Muscle of leg (tissue), 11 donors: ENCODE data around the gene GDAP1L1. TPM values are rescaled to one million over a fixed set of nuclear protein-coding genes. Genes with fewer than 3 reads are reported as not detected.

ENCODE experiments used
- DNase-seq: peaks from one replicate; pipeline ENCODE4 v3.0.0; 2013
- H3K27ac ChIP-seq: one replicate; pipeline ENCODE4 v1.5.1; 2013; ENCODE audit warnings: mild to moderate bottlenecking, low read length, control low read depth
- H3K27me3 ChIP-seq: one replicate; pipeline ENCODE4 v1.6.1; 2013; ENCODE audit warnings: low read length; ENCODE audit not compliant: control insufficient read depth, insufficient read depth
- H3K36me3 ChIP-seq: one replicate; pipeline ENCODE4 v1.6.1; 2013; ENCODE audit warnings: low read length; ENCODE audit not compliant: control insufficient read depth, insufficient read depth
- H3K4me1 ChIP-seq: one replicate; pipeline ENCODE4 v1.6.1; 2013; ENCODE audit warnings: low read length; ENCODE audit not compliant: control insufficient read depth, insufficient read depth
- H3K4me3 ChIP-seq: one replicate; pipeline ENCODE4 v1.5.1; 2013; ENCODE audit warnings: low read length, control low read depth
- H3K9me3 ChIP-seq: replicated peaks from 2 replicates; pipeline ENCODE4 v1.6.1; 2013; ENCODE audit warnings: low read depth, low read length; ENCODE audit not compliant: control insufficient read depth
- WGBS: methylation state at CpG from one replicate; pipeline ENCODE4 v1.1.5; 2013; ENCODE audit warnings: missing lambda C conversion rate; ENCODE audit not compliant: insufficient coverage; 5-methylcytosine and 5-hydroxymethylcytosine counted together
- polyA plus RNA-seq, 8 donors: library from polyadenylated mRNA; unstranded; fragments of 120-200 nt; gene quantifications; one replicate each; pipeline versions ENCODE4 v1.2.1 to v1.2.3, GENCODE V29; 2013; ENCODE audit warnings: inconsistent platforms in 1 of 8, low replicate concordance in 1 of 8; ENCODE audit not compliant: insufficient read length in 8 of 8, insufficient read depth in 1 of 8
- total RNA-seq: library from RNA; stranded (reverse); fragments of 120-200 nt; gene quantifications from one replicate; pipeline ENCODE4 v1.2.4, GENCODE V29; 2013

Gene GDAP1L1
- total and polyA plus RNA-seq, 9 donors, result 0.06 to 0.89 (median 0.24) TPM; not detected in 1

- no peak overlapping the region for H3K4me3 ChIP-seq
- DNase-seq, result no peak
- 78% methylated on average over 9 of the region's 11 CpGs for WGBS
- H3K9me3 ChIP-seq, result peaks cover 2% of the 10 kb centered on the region
- H3K27me3 ChIP-seq, result no peaks in the 10 kb centered on the region
- no peaks in the 10 kb centered on the region for H3K4me1 ChIP-seq
- H3K36me3 ChIP-seq, result no peaks in the 10 kb centered on the region
- no peak overlapping the region for H3K27ac ChIP-seq
Measured at GRCh38 chr20:44274303-44275017, 27.4 kb downstream of the GDAP1L1 start.

DNA sequence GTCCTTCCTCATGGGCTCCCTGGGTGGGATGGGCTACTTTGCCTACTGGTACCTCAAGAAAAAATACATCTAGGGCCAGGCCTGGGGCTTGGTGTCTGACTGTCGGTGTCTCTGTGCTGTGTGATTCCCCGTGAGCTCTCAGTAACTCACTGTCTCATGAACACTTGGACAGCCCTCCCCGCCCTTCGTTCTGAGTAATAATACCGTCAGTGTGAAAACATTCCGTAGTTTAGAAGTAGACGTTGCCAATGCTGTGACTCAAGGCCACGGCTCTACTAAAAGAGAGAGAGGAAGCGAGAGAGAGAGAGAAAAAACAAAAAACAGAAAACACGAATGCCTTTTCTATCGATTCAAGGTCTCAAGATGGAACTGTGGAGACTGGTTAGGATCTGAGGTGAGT, 32.1 kb downstream of the GDAP1L1 start:
- H3K4me1 ChIP-seq, result no peaks in the 10 kb centered on the region
- H3K27ac ChIP-seq, result no peak overlapping the region
- H3K36me3 ChIP-seq, result no peaks in the 10 kb centered on the region
- no peak for DNase-seq
- H3K27me3 ChIP-seq, result no peaks in the 10 kb centered on the region
- 86% methylated on average over 11 of the region's 11 CpGs for WGBS
- H3K4me3 ChIP-seq, result no peak overlapping the region
- no peaks in the 10 kb centered on the region for H3K9me3 ChIP-seq

GRCh38 chr20:44280387-44280786, 33.3 kb downstream of the GDAP1L1 start:
- no peaks in the 10 kb centered on the region for H3K4me1 ChIP-seq
- no peaks in the 10 kb centered on the region for H3K27me3 ChIP-seq
- H3K4me3 ChIP-seq, result no peak overlapping the region
- no peak overlapping the region for H3K27ac ChIP-seq
- DNase-seq, result no peak
- H3K9me3 ChIP-seq, result no peaks in the 10 kb centered on the region
- no peaks in the 10 kb centered on the region for H3K36me3 ChIP-seq
- no CpG with 5 or more reads among the region's 2 CpGs for WGBS

DNA sequence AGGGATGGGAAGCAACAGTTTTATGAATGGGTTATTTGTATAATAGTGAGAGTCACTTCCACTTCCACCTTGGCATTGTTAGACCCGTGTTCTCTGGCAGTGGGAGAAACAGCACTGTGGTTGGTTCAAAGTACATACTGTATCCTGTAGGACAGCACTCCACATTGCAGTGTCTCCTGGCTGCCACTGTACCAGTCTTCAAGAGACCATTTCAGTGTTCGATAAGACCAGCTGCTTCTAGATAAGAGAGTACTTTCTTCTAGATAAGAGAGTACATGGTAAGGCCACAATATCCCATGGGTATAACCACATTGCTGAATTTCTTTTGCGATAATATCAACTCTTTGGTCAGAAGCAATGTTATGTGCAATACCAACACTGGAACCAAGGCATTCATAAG, 35.1 kb downstream of the GDAP1L1 start:
- no peak overlapping the region for H3K27ac ChIP-seq
- H3K27me3 ChIP-seq, result no peaks in the 10 kb centered on the region
- no peaks in the 10 kb centered on the region for H3K9me3 ChIP-seq
- H3K4me3 ChIP-seq, result no peak overlapping the region
- no peak for DNase-seq
- WGBS, result no CpG with 5 or more reads among the region's 3 CpGs
- no peaks in the 10 kb centered on the region for H3K36me3 ChIP-seq
- H3K4me1 ChIP-seq, result no peaks in the 10 kb centered on the region

DNA sequence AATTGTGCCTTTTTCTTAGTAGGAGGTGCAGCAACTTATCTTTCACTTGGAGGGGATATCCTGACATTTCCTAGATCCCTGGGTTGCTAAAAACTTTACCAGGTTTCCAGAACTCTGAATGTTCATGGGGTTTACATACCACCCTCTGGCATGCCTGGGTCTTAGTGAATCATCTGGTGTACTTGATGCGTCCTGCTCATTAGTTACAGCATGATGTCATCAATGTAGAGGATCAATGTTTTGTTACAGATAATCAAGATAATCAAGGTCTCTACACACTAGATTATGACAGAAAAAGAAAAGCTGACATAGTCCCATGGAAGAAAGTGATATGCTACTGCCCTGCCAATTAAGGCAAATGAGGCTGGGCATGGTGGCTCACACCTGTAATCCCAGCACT, 36.9 kb downstream of the GDAP1L1 start:
- H3K4me3 ChIP-seq, result no peak overlapping the region
- H3K4me1 ChIP-seq, result no peaks in the 10 kb centered on the region
- H3K9me3 ChIP-seq, result no peaks in the 10 kb centered on the region
- no peaks in the 10 kb centered on the region for H3K36me3 ChIP-seq
- no peak for DNase-seq
- no CpG with 5 or more reads among the region's 1 CpG for WGBS
- H3K27ac ChIP-seq, result no peak overlapping the region
- no peaks in the 10 kb centered on the region for H3K27me3 ChIP-seq

GRCh38 chr20:44287272-44288097, 40.4 kb downstream of the GDAP1L1 start:
- WGBS, result 52% methylated on average over 3 of the region's 5 CpGs
- Histone ChIP-seq H3K4me1 (no peaks in the 10 kb centered on the region), H3K27me3 (no peaks in the 10 kb centered on the region), H3K36me3 (no peaks in the 10 kb centered on the region), H3K9me3 (no peaks in the 10 kb centered on the region), H3K4me3 (no peak overlapping the region), H3K27ac (no peak overlapping the region)
- no peak for DNase-seq

- Histone ChIP-seq H3K27me3 (no peaks in the 10 kb centered on the region), H3K27ac (no peak overlapping the region)
Measured at GRCh38 chr20:44288252-44288651, 41.1 kb downstream of the GDAP1L1 start.

GRCh38 chr20:44291754-44292153, 44.6 kb downstream of the GDAP1L1 start:
- Histone ChIP-seq H3K36me3 (no peaks in the 10 kb centered on the region), H3K4me1 (no peaks in the 10 kb centered on the region), H3K4me3 (no peak overlapping the region), H3K9me3 (no peaks in the 10 kb centered on the region), H3K27me3 (no peaks in the 10 kb centered on the region), H3K27ac (no peak overlapping the region)
- DNase-seq, result no peak
- WGBS, result 60% methylated on average over 1 of the region's 7 CpGs

More at GRCh38 chr20:44288252-44288651, 41.1 kb downstream of the GDAP1L1 start:
- no peak overlapping the region for H3K4me3 ChIP-seq
- H3K36me3 ChIP-seq, result no peaks in the 10 kb centered on the region
- no peaks in the 10 kb centered on the region for H3K9me3 ChIP-seq
- H3K4me1 ChIP-seq, result no peaks in the 10 kb centered on the region
- no peak for DNase-seq
- no CpG with 5 or more reads among the region's 3 CpGs for WGBS

- H3K9me3 ChIP-seq, result no peaks in the 10 kb centered on the region
- no peaks in the 10 kb centered on the region for H3K27me3 ChIP-seq
- H3K4me1 ChIP-seq, result no peaks in the 10 kb centered on the region
- no peaks in the 10 kb centered on the region for H3K36me3 ChIP-seq
- WGBS, result 88% methylated on average over 2 of the region's 7 CpGs
- no peak overlapping the region for H3K4me3 ChIP-seq
- DNase-seq, result no peak
- no peak overlapping the region for H3K27ac ChIP-seq
Measured at GRCh38 chr20:44296011-44296410, 48.9 kb downstream of the GDAP1L1 start.

DNA sequence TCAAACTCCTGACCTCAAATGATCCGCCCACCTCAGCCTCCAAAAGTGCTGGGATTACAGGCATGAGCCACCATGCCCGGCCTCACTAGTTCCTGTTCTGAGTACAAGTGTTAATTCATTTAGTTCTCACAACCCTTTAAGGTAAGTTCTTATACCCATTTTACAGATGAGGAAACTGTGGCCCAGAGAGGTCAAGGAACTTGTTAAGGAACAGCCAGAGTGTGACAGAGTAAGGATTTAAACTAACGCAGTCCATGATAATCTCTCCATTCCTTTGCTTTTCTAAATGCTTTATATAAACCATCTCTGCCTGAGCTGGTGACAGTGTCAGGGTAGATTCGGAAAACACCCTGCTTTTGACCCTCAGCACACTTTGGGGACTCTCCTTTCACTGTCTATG, 50.6 kb downstream of the GDAP1L1 start:
- no peak for DNase-seq
- no peaks in the 10 kb centered on the region for H3K4me1 ChIP-seq
- whole genome bisulfite sequencing, result 83% methylated on average over 1 of the region's 4 CpGs

More for the DNA sequence above, 50.6 kb downstream of the GDAP1L1 start:
- no peak overlapping the region for H3K4me3 ChIP-seq
- no peak overlapping the region for H3K27ac ChIP-seq
- H3K36me3 ChIP-seq, result no peaks in the 10 kb centered on the region
- no peaks in the 10 kb centered on the region for H3K9me3 ChIP-seq
- no peaks in the 10 kb centered on the region for H3K27me3 ChIP-seq
